Measurements from ENCODE around the gene LIMS1.
"Not testable (repeated sequence)": the region's sequence is repeated elsewhere in the genome, so short reads cannot be mapped to it uniquely, and the experiment has no call there.

Gene LIMS1

GRCh38 chr2:108587621-108588020 lies 53.4 kb downstream of the LIMS1 start:
- peak; percentile 80 for DNase-seq

- peak; percentile 46 for DNase-seq
These were observed 53.9 kb downstream of the LIMS1 start for GRCh38 chr2:108588070-108588668.

GRCh38 chr2:108589372-108589771 lies 55.1 kb downstream of the LIMS1 start:
- no peak for DNase-seq

- DNase-seq: no peak
These were observed 55.5 kb downstream of the LIMS1 start for GRCh38 chr2:108589781-108590180.

- DNase-seq: no peak
These were observed 56.9 kb downstream of the LIMS1 start for GRCh38 chr2:108591163-108591562.

- peak; percentile 96 for DNase-seq
These were observed 59.4 kb downstream of the LIMS1 start for GRCh38 chr2:108593547-108594098.

GRCh38 chr2:108594132-108594981 lies 60.1 kb downstream of the LIMS1 start:
- peak; percentile 98 for DNase-seq

- peak; percentile 100 for DNase-seq
These were observed 60.8 kb downstream of the LIMS1 start for GRCh38 chr2:108594982-108595464.

GRCh38 chr2:108595771-108596170 lies 61.5 kb downstream of the LIMS1 start:
- DNase-seq: peak; percentile 78

GRCh38 chr2:108597105-108597744 lies 63.0 kb downstream of the LIMS1 start:
- DNase-seq: peak; percentile 76

GRCh38 chr2:108601199-108601598 lies 66.9 kb downstream of the LIMS1 start:
- DNase-seq: not testable (repeated sequence)

GRCh38 chr2:108602422-108602821 lies 68.2 kb downstream of the LIMS1 start:
- DNase-seq: no peak

- peak; percentile 65 for DNase-seq
These were observed 69.9 kb downstream of the LIMS1 start for GRCh38 chr2:108604196-108604595.

GRCh38 chr2:108605947-108606346 lies 71.7 kb downstream of the LIMS1 start:
- no peak for DNase-seq

GRCh38 chr2:108607706-108608301 lies 73.5 kb downstream of the LIMS1 start:
- peak; percentile 52 for DNase-seq

GRCh38 chr2:108611021-108611420 lies 76.8 kb downstream of the LIMS1 start:
- no peak for DNase-seq

GRCh38 chr2:108612153-108612513 lies 77.9 kb downstream of the LIMS1 start:
- DNase-seq: no peak

- no peak for DNase-seq
These were observed 78.4 kb downstream of the LIMS1 start for GRCh38 chr2:108612514-108613183.

- DNase-seq: no peak
These were observed 79.2 kb downstream of the LIMS1 start for GRCh38 chr2:108613261-108614042.

GRCh38 chr2:108614043-108614545 lies 79.8 kb downstream of the LIMS1 start:
- DNase-seq: no peak

GRCh38 chr2:108614659-108615058 lies 80.4 kb downstream of the LIMS1 start:
- no peak for DNase-seq

Data from fibroblast of skin of back (primary cell).